Colonic mucosa (tissue), 4 donors: ENCODE data around the gene NCF2. TPM values are rescaled to one million over a fixed set of nuclear protein-coding genes. Genes with fewer than 3 reads are reported as not detected.

Experiments used
- DNase-seq: peaks from one replicate; pipeline ENCODE4 v3.0.0-alpha.2; 2020
- H3K27ac ChIP-seq: fragments of 200-600 bp; one replicate; pipeline ENCODE4 v1.8.0; 2021
- H3K27me3 ChIP-seq: fragments of 200-600 bp; one replicate; pipeline ENCODE4 v1.8.0; 2021
- H3K36me3 ChIP-seq: fragments of 200-600 bp; one replicate; pipeline ENCODE4 v1.8.0; 2021
- H3K4me1 ChIP-seq: fragments of 200-600 bp; one replicate; pipeline ENCODE4 v1.8.0; 2021; ENCODE audit warnings: mild to moderate bottlenecking
- H3K4me3 ChIP-seq: fragments of 200-600 bp; one replicate; pipeline ENCODE4 v1.8.0; 2021
- H3K9ac ChIP-seq, 2 donors: one replicate each; pipeline ENCODE4 v1.7.0; 2013; ENCODE audit warnings: control low read depth in 2 of 2, low read depth in 2 of 2, low read length in 2 of 2
- H3K9me3 ChIP-seq: fragments of 200-600 bp; one replicate; pipeline ENCODE4 v1.8.0; 2021
- CTCF ChIP-seq: fragments of 200-600 bp; IDR thresholded peaks from one replicate; pipeline ENCODE4 v1.8.0; 2022; ENCODE audit warnings: antibody characterized with exemption, mild to moderate bottlenecking
- intact Hi-C: fragments of 100-400 bp; cut with DNase I; formaldehyde crosslinking; loops from one replicate; pipeline ENCODE4 v1.14.1; 2022
- total RNA-seq, 2 donors: library from RNA; stranded (reverse); fragmentation: NEBNext Ultra II Directional in 1 of 2; extraction: Animal tissue kit (Norgen Biotek cat#: 25700) in 1 of 2; gene quantifications; one replicate each; pipeline ENCODE4 v1.2.1, GENCODE V29; 2021
- donor health status: healthy.
- donor health status: DM: no; HTN: no; CAD: no.
- donor health status: DM: no; HTN: no; CAD: no.

Gene NCF2
- 1 to 10 TPM; 2.5 to 9.1 TPM for total RNA-seq

- Histone ChIP-seq H3K4me3 (no peak within 1 kb of the TSS), H3K27me3 (no peaks in the 10 kb centered on the region), H3K27ac (peak within 1 kb of the TSS; percentile 47), H3K36me3 (no peaks in the 10 kb centered on the region), H3K9me3 (no peaks in the 10 kb centered on the region), H3K4me1 (no peaks in the 10 kb centered on the region), H3K9ac (no peak within 1 kb of the TSS)
- no peak for TF ChIP-seq CTCF
- no peak for DNase-seq
- intact Hi-C loops, result no loop called here
Observed at GRCh38 chr1:183590244-183591191, at the start of gene NCF2. Gene NCF2 (minus strand): TSS chr1:183590459. CDS start chr1:183590329, 130 bp downstream.

GRCh38 chr1:183638649-183639387 is 48.6 kb upstream of the NCF2 start:
- Histone ChIP-seq H3K9me3 (no peaks in the 10 kb centered on the region), H3K36me3 (no peaks in the 10 kb centered on the region), H3K4me3 (no peak overlapping the region), H3K27me3 (no peaks in the 10 kb centered on the region), H3K4me1 (peaks cover 6% of the 10 kb centered on the region), H3K27ac (no peak overlapping the region), H3K9ac (no peak overlapping the region)
- intact Hi-C loops, result no loop called here
- DNase-seq, result no peak
- no peak for TF ChIP-seq CTCF

GRCh38 chr1:183636783-183637182 is 46.5 kb upstream of the NCF2 start:
- intact Hi-C loops, result no loop called here
- H3K4me1 ChIP-seq, result peaks cover 15% of the 10 kb centered on the region
- H3K27ac ChIP-seq, result no peak overlapping the region
- no peak for TF ChIP-seq CTCF
- DNase-seq, result no peak
- H3K9me3 ChIP-seq, result no peaks in the 10 kb centered on the region
- H3K36me3 ChIP-seq, result no peaks in the 10 kb centered on the region
- no peak overlapping the region for H3K9ac ChIP-seq
- H3K4me3 ChIP-seq, result no peak overlapping the region
- H3K27me3 ChIP-seq, result no peaks in the 10 kb centered on the region

DNA sequence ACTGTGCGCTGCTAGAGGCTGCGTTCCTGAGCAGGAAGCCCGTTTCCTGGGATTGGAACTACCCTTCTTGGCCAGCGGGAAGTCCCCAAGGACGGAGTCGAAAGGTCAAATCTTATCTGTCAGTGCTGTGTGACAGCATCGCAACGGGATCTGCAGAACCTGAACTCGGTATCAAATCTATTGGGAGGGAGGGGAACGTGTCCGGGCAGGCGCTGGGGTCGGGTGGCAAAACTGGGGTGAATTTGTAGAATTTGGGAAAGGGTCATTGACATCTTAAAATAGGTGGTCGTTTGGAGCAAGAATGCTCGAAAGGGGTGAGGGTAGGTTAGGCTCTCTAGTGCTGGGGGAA is 46.0 kb upstream of the NCF2 start:
- Histone ChIP-seq H3K27me3 (no peaks in the 10 kb centered on the region), H3K9ac (peak overlapping the region; percentile 31 to 87), H3K27ac (peak overlapping the region; percentile 98), H3K4me1 (peaks cover 15% of the 10 kb centered on the region), H3K4me3 (peak overlapping the region; percentile 77), H3K36me3 (no peaks in the 10 kb centered on the region), H3K9me3 (no peaks in the 10 kb centered on the region)
- DNase-seq, result no peak
- no peak for TF ChIP-seq CTCF
- intact Hi-C loops, result no loop called here

- Histone ChIP-seq H3K4me3 (peak within 1 kb of the TSS; percentile 77), H3K27me3 (no peaks in the 10 kb centered on the region), H3K36me3 (no peaks in the 10 kb centered on the region), H3K4me1 (peaks cover 15% of the 10 kb centered on the region), H3K9ac (peak within 1 kb of the TSS; percentile 87 to 89), H3K9me3 (no peaks in the 10 kb centered on the region), H3K27ac (peak within 1 kb of the TSS; percentile 98)
- peak; percentile 98 for DNase-seq
- intact Hi-C loops, result no loop called here
- TF ChIP-seq CTCF, result no peak
Observed at GRCh38 chr1:183635606-183636333, 45.5 kb upstream of the NCF2 start, which contains the start of gene ARPC5. Gene ARPC5 (minus strand): TSS chr1:183635783. CDS start chr1:183635659, 124 bp downstream.
